HG03139 (cell line): ENCODE results near the gene TTC27.
"Not testable (repeated sequence)": the region's sequence is repeated elsewhere in the genome, so short reads cannot be mapped to it uniquely, and the experiment has no call there.

Experiments
- ATAC-seq: cut with Tn5 transposase; IDR thresholded peaks from one replicate; pipeline ENCODE4 v1.9.1; 2021; ENCODE audit not compliant: unreplicated experiment

Gene TTC27

DNA sequence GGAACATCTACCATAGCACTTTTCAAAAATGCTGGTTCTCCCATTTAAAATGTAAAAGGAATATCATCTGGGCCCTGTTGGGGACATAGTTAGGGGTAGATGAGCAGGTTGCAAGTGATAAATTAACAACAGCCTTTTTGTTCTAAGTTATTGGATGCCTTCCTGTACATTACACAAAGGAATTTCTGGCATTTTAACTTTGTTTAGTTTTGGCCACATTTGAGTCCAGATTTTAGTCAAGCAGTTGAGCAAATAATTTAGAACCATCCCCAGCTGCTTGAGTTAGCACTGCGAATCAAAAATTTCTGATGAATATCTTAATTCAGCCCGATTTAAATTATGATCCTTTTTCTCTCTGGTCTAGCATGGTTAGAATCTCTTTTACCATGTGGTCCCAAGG, 124.4 kb downstream of the TTC27 start:
- ATAC-seq, result no peak

DNA sequence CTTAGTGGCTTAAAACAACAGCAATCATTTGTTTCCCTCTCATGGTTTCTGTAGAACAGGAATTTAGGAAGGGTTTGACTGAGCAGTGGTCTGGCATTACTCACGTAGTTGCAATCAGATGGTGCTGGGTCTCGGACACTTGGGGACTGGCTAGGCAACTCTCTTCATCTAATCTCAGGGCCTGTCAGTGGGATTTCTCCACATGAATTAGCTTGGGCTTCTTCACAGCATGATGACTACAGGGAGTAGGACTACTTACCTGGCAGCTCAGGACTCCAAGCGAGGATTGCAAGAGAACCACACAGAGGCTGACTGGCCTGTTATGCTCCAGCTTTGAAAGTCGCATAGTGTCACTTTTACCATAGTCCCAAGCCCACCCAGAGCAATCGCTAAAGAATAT, 125.1 kb downstream of the TTC27 start:
- ATAC-seq, result no peak

DNA sequence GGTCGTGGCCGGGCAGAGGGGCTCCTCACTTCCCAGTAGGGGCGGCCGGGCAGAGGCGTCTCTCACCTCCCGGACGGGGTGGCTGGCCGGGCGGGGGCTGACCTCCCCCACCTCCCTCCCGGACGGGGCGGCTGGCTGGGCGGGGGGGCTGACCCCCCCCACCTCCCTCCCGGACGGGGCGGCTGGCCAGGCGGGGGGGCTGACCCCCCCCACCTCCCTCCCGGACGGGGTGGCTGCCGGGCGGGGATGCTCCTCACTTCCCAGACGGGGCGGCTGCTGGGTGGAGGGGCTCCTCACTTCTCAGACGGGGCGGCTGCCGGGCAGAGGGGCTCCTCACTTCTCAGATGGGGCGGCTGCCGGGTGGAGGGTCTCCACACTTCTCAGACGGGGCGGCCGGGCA, 126.8 kb downstream of the TTC27 start:
- not testable (repeated sequence) for ATAC-seq

DNA sequence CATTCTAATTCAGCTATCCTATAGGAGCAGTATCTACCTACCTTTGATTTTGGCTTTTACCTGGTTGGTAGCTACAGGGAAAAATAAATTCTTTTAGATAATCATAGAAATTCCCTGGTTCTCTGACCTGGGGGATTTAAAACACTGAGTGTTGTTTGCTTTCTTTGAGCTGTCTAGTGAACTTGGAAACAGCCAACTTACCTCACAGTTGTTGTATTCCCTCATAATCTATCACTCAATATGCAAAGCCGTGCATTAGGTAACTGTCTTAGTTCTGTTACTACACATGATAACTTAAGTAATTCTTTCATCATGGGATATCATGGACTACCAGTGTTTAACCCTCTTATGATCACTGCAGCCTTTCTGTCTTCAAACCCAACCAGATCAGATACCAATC, 127.8 kb downstream of the TTC27 start:
- no peak for ATAC-seq

DNA sequence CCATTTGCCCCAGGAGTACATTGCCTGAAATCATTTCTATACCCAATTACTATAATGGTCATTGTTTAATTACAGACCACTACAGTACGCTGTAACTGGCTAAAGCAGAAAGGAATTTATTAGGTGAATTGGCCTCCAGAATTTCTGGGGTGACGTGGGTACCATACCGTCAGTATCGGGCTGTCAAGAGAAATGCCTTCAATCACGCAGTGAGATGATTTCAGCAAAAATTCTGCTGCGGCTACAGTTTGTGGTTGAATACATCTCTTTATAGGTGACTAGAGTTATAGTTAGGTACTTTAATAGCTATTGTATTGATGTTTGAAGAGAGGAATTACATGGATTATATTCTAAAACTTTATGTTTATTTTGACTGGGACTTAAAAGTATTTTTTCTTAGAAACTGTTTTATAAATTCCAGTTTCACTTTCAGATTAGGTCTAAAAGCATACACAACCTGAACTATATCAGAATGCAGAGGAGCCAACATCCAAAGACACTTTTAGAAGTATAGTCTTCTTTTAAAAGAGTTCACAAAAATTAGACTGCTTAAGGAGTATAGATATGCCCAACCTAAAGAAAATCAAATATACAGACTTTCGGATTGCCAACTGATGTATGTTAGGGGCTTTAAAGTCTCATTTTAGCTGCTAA, 128.4 kb downstream of the TTC27 start:
- ATAC-seq, result no peak

DNA sequence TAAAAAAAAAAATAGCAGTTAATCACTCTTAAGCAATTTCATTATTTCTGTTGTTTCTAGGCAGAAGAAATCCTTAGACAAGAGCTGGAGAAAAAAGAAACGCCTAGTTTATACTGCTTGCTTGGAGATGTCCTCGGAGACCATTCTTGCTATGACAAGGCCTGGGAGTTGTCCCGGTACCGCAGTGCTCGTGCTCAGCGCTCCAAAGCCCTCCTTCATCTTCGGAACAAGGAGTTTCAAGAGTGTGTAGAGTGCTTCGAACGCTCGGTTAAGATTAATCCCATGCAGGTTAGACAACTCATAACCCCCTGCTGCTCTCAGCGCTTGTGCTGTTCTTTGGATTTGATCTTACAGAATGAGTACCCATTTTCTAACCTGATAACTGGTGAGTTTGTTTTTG, 130.4 kb downstream of the TTC27 start:
- no peak for ATAC-seq

DNA sequence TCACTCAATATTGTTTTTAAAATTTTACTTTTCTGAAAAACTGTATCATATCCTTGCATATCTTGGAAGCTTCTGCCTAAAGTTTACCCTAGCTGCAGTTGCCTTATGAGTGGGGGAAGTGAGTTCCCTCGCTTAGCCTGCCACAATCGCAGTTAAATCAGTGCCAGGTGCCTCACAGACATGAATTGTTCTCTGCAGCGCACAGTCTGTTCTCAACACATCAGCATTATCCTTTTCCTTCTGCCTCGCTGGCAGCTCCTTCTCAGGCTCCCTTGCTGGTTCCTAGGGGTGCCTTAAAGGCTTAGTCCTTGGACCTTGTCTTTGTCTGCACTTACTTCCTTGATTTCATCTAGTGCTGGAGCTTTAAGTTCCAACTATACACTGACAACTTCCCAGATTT, 132.8 kb downstream of the TTC27 start:
- ATAC-seq, result no peak

DNA sequence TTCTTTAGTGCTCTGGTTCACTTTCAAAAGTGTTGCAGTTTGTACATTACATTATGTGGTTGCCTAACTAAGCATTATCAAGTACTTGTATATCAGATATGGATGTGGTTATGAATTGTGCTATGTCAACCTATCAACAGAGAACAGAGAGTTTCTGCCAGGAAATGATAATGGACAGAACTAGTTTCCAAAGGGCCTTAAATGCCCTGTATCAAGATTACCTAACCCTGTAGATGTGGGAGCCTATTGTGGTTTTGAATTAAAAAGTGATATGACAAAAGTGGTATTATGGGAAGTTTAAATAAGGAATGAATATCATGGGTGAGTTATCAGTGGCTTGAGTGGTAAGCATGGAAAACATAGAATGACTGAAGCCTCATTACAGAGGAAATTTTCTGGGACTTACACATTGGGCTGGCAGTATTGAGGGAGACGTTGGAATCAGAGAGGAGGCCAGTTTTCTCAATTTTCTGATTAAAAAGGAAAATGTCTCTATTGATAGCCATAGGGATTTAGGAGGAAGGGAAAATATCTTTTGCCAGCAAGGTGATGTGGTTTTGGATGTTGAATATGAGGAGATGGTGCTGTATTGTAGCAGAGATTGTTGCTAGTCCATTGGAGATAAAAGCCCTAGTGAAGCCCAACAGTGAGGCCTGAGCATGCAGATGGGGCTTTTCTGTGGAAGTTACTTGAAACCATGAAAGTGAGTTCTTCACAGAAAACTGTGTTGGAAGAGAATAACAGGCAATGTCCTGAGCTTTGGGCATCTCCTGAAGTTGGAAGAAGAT, 140.7 kb downstream of the TTC27 start:
- no peak for ATAC-seq

DNA sequence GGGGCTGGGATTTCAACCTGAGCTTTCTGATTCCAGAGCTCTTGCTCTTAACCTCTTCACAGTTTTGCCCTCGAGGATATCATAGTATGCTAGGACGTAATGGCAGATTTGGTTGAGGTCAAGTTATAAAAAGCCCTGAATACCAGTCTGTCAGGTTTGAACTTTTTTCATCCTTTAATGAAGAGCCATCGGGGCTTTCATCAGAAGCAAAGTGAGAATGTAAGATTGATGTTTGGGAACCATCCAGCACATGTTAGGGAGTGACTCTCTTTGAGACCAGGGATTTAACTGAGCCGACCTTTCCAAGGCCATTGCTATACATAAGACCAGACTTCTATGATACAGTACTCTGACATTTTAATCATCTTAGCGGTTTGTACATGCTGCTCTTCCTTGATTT, 142.5 kb downstream of the TTC27 start:
- no peak for ATAC-seq

DNA sequence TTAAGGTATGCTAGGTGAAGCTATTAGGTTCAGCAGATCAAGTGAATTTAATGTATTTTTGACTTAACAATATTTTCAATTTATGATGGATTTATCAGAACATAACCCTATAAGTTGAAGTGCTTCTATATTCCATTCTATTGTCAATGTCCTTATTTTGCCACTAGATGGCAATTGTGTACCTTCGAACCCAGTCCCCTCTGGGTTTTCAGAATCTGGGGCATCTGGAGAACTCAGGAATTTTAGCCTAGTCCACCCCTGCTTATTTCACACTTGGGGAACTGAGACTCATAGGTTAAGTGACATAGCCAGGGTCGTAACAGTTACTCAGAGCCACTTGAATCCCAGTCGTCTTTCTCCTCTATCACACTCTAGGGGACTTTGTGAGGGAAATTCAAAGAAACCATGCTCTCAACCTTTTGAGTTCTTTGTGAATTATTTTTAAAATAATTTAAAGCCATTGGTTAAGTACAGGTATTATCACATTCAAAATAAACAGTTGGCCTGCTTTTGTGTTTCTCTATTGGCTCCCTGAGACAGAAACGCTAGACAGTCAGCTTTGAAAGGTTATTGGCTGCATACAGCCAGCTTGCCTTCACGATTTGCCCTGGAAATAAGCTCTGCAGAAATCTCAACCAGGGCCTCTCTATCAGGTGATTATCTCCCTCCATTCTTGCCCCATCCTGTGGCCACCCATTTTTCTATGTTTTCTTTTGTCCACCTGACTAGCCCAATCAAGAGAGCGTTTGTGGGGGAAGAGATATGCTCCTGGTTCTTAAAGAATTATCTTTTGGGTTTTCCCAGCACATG, 145.0 kb downstream of the TTC27 start:
- no peak for ATAC-seq

DNA sequence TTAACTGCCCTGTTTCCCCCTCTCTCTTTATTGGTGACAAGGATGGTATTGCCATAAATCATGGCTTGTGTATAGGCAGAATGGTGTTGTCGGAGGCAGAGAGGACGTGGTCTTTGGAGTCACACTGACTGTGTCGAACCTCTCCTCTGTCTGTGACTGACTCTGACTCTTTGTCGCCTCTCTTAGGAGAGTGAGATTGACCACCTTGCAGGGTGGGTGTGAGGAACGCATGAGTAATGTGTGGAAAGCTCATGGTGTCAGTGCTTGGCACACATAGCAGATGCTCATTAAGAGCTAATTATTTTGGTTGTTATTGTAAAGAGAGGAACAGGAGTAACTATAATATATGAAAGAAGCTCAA, 145.6 kb downstream of the TTC27 start:
- no peak for ATAC-seq

DNA sequence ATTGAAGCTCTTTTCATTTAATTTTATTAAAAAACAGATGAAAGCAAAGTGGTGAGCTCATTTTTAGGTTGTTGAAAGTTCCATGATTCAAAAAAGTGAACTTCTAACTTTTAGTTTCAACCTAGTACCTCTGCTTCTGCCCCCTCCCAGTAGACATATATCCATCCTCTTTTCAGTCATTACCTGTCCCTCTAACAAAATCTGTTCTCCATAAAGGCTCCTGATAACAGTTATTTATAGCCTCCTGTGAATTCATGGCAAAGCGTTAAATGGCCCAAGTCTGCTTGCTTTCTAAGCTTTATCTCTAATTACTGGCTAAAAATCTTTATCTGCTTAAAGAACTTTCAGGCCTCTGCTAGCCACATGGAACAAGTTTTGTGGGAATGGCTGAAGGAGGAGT, 148.1 kb downstream of the TTC27 start:
- no peak for ATAC-seq

DNA sequence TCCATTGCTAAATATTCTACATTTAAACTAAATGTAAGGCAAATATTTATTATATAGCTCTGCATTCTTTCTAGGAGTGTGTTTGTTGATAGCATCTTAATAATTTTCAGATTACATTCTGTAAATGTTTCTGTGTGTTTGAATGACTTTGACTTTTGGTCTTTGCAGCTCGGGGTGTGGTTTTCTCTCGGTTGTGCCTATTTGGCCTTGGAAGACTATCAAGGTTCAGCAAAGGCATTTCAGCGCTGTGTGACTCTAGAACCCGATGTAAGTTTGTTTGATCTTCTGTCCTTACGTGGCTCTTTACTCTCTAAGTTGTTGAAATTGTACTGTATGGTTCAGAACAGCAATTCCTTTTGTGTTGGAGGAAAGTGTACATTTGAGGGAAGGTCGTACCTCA, 149.9 kb downstream of the TTC27 start:
- no peak for ATAC-seq

DNA sequence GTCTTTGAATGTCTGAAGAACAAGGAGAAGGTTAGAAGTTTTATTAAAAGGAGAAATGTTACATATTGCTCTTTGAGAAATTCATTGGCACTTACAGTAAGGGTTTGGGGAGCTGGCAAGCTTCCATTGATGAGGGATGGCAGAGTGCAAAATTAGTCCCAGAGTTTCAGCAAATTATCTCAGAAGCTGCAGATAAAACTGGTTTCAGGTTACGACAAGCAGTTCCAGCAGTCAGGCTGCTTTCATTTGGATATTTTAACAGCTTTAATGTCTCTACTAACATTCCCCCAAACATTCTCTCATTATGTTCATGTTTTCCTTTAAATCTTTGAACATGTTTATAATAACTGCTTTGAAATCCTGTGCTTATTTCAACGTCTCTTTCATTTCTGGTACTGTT, 153.1 kb downstream of the TTC27 start:
- ATAC-seq, result no peak

DNA sequence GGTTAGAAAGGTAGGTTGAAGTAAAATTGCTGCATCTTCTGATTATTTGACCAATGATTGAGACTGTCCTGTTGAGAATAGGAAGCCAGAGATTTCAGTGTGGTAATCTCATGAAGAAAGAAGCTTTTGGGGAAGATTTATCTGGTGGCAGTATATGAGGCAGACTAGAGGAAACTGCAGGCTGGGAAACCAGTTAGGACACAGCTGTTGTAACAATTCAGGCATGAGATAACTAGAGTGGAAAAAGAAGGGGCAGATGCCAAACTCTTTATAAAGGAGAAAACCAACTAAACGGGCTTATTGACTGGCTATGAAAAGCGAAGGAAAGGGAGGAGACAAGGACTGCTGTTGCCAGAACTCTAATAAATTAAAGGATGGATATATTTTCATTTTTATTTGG, 155.6 kb downstream of the TTC27 start:
- ATAC-seq, result no peak

DNA sequence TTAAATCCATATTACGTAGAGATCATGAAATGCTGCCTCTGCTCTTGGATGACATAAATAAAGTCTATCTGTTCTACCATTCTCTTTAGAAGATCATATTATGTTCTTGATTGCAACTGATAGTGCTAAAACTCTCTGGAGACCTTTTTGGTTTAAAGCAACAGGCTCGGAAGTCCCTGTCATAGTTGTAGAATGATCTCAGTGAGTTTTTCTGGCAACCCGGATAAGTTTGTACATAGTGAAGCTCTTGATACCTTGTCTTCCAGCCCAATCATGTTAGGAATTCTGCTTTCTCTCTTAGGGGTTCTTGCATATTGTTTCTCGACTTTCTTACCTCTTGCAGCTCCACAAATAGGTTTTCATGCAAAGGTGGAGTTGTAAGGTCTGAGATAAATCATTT, 156.1 kb downstream of the TTC27 start:
- no peak for ATAC-seq

DNA sequence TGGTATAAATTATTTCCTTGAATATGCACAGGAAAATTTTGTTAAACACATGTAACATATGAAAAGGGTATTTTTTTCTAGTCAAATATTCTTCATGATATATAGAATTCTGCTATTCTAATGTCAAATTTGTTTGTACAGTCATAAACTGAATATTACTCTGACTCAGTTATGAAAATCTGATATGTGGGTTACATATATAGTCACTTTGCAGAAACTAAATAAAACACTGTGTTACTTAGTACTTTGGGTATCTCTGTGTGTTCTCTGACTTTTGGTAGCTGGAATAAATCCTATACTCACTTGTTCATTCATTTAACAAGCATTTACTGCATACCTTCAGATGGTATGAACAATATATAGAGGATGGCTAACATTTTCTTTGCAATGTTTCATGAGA, 159.4 kb downstream of the TTC27 start:
- ATAC-seq, result no peak

DNA sequence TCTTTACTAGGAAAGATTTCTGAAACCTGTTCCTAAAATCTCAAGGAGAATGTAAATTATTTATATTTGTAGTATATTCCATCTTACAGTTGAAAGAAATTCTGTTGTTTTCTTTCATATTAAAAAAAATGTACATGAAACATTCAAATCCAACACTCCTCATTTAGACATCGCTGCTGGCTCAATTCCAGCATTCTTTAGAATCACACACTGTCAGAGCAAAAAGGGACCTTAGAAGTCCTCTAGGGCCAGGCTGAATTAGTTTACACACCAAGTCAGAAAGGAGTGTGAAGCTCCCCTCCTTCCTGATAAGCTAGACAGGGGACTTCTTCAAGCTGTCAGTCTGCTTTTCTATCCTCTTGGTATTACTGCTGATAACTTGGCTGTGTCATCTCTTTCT, 160.3 kb downstream of the TTC27 start:
- no peak for ATAC-seq

DNA sequence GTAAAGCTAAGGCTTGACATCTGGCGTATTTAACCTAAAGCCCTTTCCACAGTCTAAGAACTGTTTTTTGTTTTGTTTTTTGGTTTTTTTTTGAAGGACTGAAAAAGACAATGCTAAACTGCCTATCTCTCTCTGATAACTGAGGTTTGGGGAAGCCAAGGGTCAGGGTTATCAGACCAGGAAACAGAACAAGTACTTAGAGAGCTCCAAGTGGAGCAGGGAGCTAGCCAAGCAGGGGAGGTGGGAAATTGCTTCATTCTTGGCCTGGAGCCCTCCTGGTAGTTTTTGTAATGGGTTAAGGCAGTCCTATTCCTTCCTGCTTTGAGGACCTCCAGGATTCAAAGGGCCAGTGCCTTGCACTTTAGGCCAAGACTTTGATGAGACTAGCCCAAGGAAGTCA, 164.6 kb downstream of the TTC27 start:
- ATAC-seq, result no peak

DNA sequence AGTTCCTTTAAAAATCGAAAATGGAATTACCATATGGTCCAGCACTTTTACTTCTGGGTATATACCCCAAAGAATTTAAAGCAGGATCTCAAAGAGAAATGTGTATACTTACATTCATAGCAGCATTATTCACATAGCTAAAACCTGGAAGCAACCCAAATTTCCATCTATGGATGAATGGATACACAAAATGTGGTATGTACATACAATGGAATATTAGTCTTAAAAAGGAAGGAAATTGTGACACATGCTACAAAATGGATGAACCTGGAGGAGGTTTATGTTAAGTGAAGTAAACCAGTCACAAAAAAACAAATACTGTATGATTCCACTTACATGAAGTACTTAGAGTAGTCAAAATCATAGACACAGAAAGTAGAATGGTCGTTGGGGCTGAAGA, 171.0 kb downstream of the TTC27 start:
- ATAC-seq, result no peak

DNA sequence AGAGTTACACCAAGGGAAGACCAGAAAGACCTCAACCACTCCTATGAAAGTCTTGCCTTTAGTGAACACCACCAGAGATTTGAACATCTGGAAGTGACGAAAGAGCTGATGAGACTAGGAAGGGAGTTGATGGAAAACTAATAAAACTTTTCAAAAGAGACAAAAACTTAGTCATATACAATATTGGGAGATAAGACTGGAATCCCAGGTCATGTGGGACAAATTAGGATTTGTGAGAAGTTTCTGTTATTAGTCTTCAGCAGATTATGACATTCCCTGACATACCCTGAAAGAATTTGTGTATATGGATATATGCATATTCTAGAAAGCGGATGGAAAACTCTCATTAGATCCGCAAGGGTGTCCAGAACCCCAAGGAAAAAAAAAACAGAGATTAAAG, 173.9 kb downstream of the TTC27 start:
- ATAC-seq, result no peak

DNA sequence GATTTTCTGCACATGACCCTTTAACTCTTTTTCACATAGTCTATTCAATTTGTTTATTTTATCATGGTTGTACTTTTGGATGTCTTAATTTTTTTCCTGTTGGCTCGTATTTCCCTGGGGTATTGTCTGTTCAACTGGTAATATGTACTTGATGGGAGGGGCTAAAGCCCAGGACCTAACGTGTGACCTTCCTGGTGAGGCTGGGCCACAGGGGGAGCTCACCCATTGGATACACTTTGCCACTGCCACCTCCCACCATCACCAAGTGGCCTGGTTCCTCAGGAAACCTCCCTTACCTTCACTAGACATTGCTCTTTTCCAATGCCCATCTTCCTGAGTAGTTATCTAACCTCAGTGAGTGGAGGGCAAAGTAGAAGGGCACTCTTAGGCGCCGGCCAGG, 175.0 kb downstream of the TTC27 start:
- ATAC-seq, result no peak
